IPS DF 6.9 (cell line): Measurements from ENCODE around the gene DUSP14.

Experiments used
- DNase-seq: peaks from one replicate; pipeline ENCODE4 v3.0.0-alpha.2; 2013; ENCODE audit warnings: low read depth, low spot score
- H3K27ac ChIP-seq: one replicate; pipeline ENCODE4 v1.5.1; 2013; ENCODE audit warnings: low read length, control low read depth
- H3K27me3 ChIP-seq: 2 replicates; pipeline ENCODE4 v1.6.1; 2013; ENCODE audit warnings: mild to moderate bottlenecking, low read length; ENCODE audit not compliant: control insufficient read depth, insufficient read depth
- H3K36me3 ChIP-seq: 2 replicates; pipeline ENCODE4 v1.6.1; 2013; ENCODE audit warnings: low read length; ENCODE audit not compliant: control insufficient read depth, insufficient read depth
- H3K4me1 ChIP-seq: 2 replicates; pipeline ENCODE4 v1.6.1; 2013; ENCODE audit warnings: low read length; ENCODE audit not compliant: control insufficient read depth, insufficient read depth
- H3K4me3 ChIP-seq: 2 replicates; pipeline ENCODE4 v1.5.1; 2013; ENCODE audit warnings: mild to moderate bottlenecking, low read length
- H3K9me3 ChIP-seq: 2 replicates; pipeline ENCODE4 v1.6.1; 2013; ENCODE audit warnings: low read length, inconsistent platforms; ENCODE audit not compliant: control insufficient read depth, insufficient read depth
- WGBS: extraction: QIAGEN DNeasy Blood & Tissue Kit; methylation state at CpG from one replicate; pipeline ENCODE4 v1.1.7; 2013; ENCODE audit warnings: mixed read lengths, missing lambda C conversion rate; ENCODE audit not compliant: insufficient read length, insufficient coverage; 5-methylcytosine and 5-hydroxymethylcytosine counted together

The DUSP14 gene

DNA sequence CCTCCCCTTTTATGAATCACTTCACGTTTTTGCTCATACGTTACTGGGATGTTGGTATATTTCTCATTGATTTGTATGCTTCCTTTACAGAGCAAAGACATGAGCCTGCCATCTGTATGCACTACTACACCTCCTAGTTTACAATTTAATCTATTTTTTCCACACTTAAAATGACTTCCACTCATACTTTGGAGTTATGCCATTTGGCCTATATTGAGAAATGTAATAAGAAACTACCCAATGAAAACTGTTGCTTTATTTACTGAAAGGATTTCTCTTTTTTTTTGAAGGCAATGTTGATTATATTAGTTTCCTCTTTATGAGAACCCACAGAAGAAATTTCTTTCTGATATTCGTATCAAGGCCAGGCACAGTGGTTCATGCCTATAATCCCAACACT, 43.1 kb downstream of the DUSP14 start:
- Histone ChIP-seq H3K4me1 (no peaks in the 10 kb centered on the region), H3K4me3 (no peak overlapping the region), H3K27me3 (no peaks in the 10 kb centered on the region), H3K36me3 (no peaks in the 10 kb centered on the region; the same call in 1 of the 2 replicates), H3K9me3 (no peaks in the 10 kb centered on the region), H3K27ac (no peak overlapping the region)
- no peak for DNase-seq
- WGBS, result no CpG with 5 or more reads among the region's 3 CpGs

DNA sequence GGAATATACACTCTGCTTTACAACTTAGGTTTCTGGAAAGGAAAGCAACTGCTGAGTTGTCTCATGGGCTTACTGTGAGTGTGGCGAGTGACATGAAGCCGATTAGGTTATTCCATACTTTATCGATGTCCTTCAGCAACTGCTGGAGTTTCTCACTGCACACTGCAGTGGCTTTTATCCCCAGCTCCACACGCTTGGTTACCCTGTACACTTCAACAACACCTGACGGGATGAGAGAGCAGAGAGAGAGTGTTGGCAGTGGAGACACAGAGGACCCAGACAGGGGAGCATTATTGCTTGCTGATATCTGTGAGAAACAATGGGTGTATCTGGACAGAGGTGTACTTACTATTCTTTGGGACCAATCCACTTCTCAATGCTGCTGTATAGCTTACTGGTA, 46.2 kb downstream of the DUSP14 start:
- no peak overlapping the region for H3K27ac ChIP-seq
- DNase-seq, result no peak
- H3K36me3 ChIP-seq, result peaks cover 5% of the 10 kb centered on the region; the same call in 1 of the 2 replicates
- no peaks in the 10 kb centered on the region for H3K9me3 ChIP-seq
- H3K27me3 ChIP-seq, result no peaks in the 10 kb centered on the region
- no CpG with 5 or more reads among the region's 5 CpGs for WGBS
- no peaks in the 10 kb centered on the region for H3K4me1 ChIP-seq
- H3K4me3 ChIP-seq, result no peak overlapping the region

DNA sequence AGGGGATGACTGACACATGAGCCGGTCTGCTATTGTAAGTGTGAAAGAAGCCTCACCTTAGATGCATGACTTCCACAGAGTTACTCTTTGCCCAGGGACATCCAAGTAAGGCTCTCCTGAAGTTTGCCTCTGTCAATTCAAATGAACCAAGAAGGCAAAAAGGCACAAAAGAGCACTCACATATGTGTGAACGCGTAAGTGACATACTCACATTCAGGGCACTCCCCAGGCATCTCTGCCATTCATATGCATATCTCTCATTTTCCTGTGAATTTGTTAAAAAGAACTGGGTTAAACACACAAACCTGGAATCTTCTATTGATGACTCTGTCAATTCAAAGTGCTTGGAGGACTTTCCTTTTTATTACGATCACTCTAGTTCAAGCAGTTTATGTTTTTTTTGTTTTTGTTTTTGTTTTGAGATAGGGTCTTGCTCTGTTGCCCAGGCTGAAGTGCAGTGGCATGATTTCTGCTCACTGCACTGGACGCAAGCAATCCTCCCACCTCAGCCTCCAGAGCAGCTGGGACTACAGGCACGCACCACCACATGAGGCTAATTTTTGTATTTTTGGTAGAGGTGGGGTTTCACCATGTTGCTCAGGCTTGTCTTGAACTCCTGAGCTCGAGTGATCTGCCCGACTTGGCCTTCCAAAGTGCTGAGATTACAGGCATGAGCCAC, 49.4 kb downstream of the DUSP14 start:
- no peak overlapping the region for H3K4me3 ChIP-seq
- peaks cover 5% of the 10 kb centered on the region; the same call in 1 of the 2 replicates for H3K36me3 ChIP-seq
- no CpG with 5 or more reads among the region's 8 CpGs for WGBS
- no peak for DNase-seq
- no peak overlapping the region for H3K27ac ChIP-seq
- H3K27me3 ChIP-seq, result no peaks in the 10 kb centered on the region
- H3K4me1 ChIP-seq, result no peaks in the 10 kb centered on the region
- H3K9me3 ChIP-seq, result no peaks in the 10 kb centered on the region

DNA sequence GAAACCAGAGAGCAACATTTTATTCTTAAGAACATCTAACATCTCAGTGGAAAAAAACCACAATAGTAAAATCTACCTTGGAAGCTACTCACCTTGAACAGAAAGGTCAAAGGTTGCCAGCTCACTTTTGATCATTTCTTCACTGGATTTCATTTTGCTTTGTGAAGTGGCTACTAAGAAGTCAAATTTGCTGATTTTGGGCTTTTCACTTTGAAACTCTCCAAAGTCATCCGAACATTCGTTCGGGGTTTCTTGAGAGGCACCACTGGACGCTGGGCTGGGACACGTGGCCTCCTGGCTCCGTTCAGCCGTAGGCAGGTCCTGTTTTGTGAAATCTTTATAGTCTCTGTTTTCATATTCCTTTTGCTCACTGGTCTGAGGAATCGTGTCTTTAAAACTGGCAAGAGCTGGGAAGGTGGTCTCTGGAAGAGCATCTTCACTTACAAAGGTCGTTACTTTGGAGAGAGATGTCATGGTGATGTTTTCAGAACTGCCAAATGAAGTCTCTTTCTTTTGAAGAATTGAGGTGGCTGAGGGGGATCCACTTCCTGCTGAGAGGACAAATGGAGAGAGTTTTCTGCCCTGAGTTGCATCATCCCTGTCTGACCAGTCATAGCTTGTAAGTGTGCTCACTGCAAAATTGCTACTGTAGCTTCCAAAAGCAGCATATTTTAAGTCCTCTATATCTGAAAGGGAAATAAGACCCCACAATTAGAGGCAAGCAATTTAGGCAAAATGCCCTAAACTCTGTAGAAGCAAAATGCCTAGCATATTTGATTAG, 52.4 kb downstream of the DUSP14 start:
- Histone ChIP-seq H3K27ac (no peak overlapping the region), H3K36me3 (peaks cover 5% of the 10 kb centered on the region; the same call in 1 of the 2 replicates), H3K9me3 (no peaks in the 10 kb centered on the region), H3K4me1 (no peaks in the 10 kb centered on the region), H3K4me3 (no peak overlapping the region), H3K27me3 (no peaks in the 10 kb centered on the region)
- WGBS, result no CpG with 5 or more reads among the region's 9 CpGs
- DNase-seq, result no peak

DNA sequence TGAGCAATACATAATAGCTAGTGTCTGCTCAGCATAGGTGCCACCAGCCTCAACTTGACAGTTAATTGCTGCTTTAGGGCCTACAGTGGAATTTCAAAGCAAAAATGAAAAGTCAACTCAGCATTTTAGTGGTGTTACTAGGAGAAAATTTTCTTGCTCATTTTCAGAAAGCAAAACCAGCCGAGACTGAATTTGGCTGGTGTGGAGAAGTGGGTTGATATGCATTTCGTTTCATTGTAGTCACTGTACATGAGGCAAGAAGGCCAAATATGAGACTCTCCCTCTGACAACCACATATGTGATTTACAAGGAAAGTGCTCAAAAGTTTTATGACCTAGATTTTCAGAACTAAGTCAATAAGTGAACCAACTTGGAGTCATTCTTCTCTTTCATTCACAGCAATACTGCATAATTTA, 54.0 kb downstream of the DUSP14 start:
- no peaks in the 10 kb centered on the region for H3K9me3 ChIP-seq
- H3K4me3 ChIP-seq, result no peak overlapping the region
- no peak for DNase-seq
- no peaks in the 10 kb centered on the region for H3K27me3 ChIP-seq
- H3K36me3 ChIP-seq, result peaks cover 5% of the 10 kb centered on the region; the same call in 1 of the 2 replicates
- H3K27ac ChIP-seq, result no peak overlapping the region
- H3K4me1 ChIP-seq, result no peaks in the 10 kb centered on the region
- WGBS, result no CpG with 5 or more reads among the region's 2 CpGs

DNA sequence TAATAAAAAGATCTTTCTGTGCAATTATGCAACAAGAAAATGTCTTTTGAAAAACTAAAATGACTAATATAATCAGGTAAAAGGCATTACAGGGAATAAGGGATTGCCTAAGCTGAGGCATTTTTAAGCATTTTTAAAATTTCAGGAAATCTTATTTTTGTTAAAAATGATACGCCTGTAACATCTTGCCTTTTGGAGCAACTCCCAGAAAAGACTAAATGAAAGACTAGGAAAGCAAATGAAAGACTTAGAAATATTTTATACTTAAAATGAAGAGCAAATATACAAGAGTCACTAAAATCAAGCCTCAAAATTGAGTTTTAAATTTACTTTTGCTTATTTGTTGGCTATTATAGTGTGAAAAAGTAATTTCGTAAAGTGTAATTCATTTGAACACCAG, 55.8 kb downstream of the DUSP14 start:
- Histone ChIP-seq H3K27me3 (no peaks in the 10 kb centered on the region), H3K4me3 (no peak overlapping the region), H3K27ac (no peak overlapping the region), H3K9me3 (no peaks in the 10 kb centered on the region), H3K36me3 (no peaks in the 10 kb centered on the region; the same call in 1 of the 2 replicates), H3K4me1 (no peaks in the 10 kb centered on the region)
- WGBS, result no CpG with 5 or more reads among the region's 2 CpGs
- no peak for DNase-seq

DNA sequence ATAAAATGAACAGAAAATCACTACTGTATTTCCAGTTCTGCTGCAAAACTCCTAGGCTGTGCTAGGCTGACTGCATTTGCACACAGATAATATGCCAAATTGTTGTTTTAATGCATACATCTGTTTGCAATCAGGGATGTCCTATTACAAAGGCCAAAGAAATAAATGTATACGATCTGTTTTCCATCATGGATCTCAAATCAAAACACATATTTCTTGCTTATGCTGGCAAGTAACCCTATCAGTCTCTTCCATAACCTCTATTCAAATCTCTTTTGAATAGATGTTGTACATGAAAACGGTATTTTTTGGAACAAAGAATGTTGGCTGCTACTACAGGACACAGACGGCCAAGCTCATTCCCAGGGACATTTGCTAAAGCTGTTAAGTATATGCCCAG, 56.6 kb downstream of the DUSP14 start:
- Histone ChIP-seq H3K9me3 (no peaks in the 10 kb centered on the region), H3K4me1 (no peaks in the 10 kb centered on the region), H3K27ac (no peak overlapping the region), H3K27me3 (no peaks in the 10 kb centered on the region), H3K36me3 (no peaks in the 10 kb centered on the region), H3K4me3 (no peak overlapping the region)
- DNase-seq, result no peak
- WGBS, result no CpG with 5 or more reads among the region's 3 CpGs

DNA sequence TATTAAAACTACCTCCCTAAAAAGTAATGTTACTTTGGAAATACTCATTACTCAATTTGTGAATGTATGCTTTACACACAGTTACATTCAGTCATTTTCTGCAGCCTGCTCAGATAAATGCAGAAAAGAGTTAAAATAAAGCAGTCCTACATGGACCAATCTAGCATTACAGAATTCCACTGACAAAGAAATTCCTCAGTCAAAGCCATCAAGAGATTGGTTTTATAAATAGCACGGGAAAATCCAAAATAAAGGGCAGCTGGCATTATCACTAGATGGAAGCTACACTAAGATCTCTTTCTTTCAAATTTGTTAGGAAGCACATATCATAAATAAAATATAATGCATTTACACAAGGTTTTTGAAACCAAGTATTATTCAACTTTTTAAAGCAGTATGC, 58.3 kb downstream of the DUSP14 start:
- WGBS, result no CpG with 5 or more reads among the region's 1 CpG
- H3K36me3 ChIP-seq, result no peaks in the 10 kb centered on the region
- no peaks in the 10 kb centered on the region for H3K27me3 ChIP-seq
- H3K27ac ChIP-seq, result no peak overlapping the region
- H3K4me1 ChIP-seq, result no peaks in the 10 kb centered on the region
- no peak overlapping the region for H3K4me3 ChIP-seq
- DNase-seq, result no peak
- no peaks in the 10 kb centered on the region for H3K9me3 ChIP-seq

DNA sequence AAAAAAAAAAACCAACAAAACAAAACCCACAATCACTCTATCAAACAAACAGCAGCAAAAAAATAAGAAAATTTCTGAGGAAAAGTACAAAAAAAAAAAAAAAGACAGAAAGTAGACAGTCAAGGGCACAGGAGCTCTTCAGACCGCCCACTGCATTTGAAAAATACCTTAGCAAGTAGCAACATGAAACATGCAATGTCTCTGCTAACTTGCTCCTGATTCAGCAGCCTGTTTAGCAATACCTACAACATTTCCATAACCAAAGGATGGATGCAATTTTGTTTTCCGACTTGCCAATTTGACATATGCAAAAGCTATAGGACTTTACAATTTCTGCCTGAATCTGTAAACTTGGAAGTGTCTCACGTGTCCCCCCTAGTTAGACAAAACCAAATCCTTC, 62.1 kb downstream of the DUSP14 start:
- WGBS, result no CpG with 5 or more reads among the region's 3 CpGs
- H3K4me3 ChIP-seq, result no peak overlapping the region
- no peaks in the 10 kb centered on the region for H3K9me3 ChIP-seq
- H3K36me3 ChIP-seq, result peaks cover 5% of the 10 kb centered on the region; the same call in 1 of the 2 replicates
- H3K27ac ChIP-seq, result no peak overlapping the region
- no peaks in the 10 kb centered on the region for H3K4me1 ChIP-seq
- H3K27me3 ChIP-seq, result no peaks in the 10 kb centered on the region
- DNase-seq, result no peak

DNA sequence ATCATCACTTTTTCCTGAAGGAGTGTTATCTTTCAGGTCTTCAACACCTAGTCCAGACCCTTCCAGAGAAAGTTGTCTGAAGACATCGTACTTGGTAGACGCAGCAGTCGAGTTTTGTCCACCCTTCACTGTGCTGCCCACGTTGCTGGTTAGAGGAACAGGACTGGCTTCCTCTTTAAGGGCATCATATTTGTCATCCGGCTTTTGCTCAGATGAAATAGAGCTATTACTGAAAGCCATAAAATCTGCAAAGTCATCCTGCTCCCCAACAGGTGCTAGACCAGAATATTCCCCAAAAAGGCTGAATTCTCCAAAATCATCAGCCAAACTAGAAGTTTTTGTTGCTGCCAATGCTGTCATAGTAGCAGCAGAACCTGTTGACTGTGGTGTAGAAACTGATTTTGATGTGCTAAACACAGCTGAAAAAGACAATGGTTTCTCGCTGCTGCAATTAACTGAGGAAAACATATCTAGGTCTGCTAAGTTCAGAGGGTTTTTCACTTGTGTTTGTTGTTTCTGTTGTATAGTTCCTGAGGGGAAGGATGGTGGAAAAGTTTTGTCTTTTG, 63.8 kb downstream of the DUSP14 start:
- H3K4me1 ChIP-seq, result no peaks in the 10 kb centered on the region
- H3K4me3 ChIP-seq, result no peak overlapping the region
- no peaks in the 10 kb centered on the region for H3K27me3 ChIP-seq
- DNase-seq, result no peak
- H3K9me3 ChIP-seq, result no peaks in the 10 kb centered on the region
- H3K36me3 ChIP-seq, result peaks cover 5% of the 10 kb centered on the region; the same call in 1 of the 2 replicates
- no peak overlapping the region for H3K27ac ChIP-seq
- WGBS, result no CpG with 5 or more reads among the region's 6 CpGs
